Cerebellar nuclear complex (tissue), 1 donor: Measurements from ENCODE around the gene RIPOR3.
A peak's percentile ranks its signal among the peaks of the same experiment; 100 is the strongest.
"Not testable (repeated sequence)": the region's sequence is repeated elsewhere in the genome, so short reads cannot be mapped to it uniquely, and the experiment has no call there.

Experiments
- DNase-seq, 2 experiments: peaks; one replicate each; lab custom pipeline; 2025; lab: John Stamatoyannopoulos, UW

RIPOR3 gene

DNA sequence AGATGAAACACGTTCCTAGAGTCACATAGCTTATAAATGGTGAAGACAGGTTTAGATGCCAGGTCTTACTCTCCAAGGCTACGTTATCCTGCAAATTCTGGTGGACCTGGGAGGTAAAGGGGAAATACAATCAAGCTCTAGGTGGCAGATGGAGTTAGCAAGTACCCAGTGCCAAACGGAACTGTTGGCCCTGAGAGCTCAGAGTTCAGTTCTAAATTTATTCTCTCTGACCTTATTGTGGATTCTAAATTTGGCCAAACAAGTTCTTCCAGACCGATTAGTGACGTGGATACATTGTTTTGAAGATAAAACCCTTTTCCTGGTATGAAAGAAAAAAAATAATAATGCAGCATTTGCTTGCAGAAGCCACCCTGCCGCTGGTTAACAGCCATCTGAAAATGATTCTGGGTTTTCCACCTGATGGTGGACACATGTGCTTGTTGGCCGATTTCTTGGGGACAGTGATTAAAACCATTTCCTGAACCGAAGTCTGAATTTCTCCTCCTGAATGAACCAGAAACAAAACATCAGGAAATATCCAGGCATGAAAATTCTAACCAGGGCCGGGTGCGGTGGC lies 32.5 kb downstream of the RIPOR3 start:
- DNase-seq, result peak; percentile 56 to 76

DNA sequence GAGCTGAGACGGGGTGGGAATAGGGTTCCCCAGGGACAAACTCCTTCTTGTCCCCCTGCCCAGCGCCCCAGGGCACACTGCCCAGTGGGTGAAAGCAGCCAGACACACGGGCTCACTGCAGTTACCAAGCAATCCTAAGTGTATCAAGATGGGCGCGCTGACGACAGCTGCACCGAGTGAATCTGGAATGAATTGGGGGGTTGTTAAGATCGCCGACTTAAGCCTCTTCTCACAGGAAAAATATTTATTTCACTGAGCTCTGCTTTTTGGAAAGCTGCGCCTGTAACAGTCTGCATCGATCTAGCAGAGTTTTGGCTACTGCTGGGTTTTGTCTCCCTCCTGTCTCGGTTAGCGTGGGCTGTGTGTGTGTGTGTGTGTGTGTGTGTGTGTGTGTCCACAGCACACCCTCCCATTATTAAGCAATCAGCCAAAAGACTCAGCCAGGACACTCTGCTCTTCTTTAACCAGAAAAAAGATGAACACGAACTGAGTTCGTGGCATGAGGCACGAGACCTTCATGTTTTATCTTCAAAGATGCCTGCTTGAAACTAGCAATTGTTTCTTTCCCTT lies 35.9 kb downstream of the RIPOR3 start:
- no peak for DNase-seq

DNA sequence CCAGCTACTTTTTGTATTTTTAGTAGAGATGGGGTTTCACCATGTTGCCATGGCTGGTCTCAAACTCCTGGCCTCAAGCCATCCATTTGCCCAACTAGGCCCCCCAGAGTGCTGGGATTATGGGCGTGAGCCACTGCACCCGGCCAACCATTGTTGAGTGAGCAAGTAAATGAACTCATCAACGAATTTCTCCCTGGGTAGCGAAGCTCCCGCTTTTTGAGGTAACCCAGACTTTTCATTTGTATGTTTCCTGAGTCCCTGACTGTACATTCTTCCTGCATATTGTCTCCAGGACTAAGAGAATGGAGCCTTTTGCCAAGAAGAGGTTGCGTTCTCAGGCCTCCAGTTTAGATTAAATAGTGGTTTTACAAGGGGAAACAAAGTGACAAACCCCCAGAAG lies 36.4 kb downstream of the RIPOR3 start:
- no peak for DNase-seq

DNA sequence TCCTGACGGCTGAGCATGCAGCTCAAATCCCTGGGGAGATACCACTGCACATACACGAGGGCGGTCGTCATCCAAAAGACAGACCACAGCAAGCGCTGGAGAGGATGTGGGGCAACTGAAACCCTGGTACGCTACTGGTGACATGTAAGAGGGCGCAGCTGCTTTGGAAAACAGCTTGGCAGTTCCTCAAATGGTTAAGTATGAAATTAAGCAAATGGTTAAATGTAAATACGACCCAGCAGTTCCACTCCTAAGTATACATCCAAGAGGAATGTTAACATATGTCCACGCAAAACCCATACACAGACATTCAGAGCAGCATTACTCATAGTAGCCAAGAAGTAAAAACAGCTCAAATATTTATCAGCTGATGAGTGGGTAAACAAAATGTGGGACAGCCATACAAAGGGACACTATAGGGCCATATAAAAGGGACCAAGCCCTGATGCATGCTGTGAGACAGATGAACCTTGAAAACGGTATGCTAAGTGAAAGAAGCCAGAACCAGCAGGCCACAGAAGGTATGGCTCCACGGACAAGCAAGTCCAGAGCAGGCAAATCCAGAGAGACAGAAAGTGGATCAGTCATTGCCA lies 38.5 kb downstream of the RIPOR3 start:
- DNase-seq, result no peak

DNA sequence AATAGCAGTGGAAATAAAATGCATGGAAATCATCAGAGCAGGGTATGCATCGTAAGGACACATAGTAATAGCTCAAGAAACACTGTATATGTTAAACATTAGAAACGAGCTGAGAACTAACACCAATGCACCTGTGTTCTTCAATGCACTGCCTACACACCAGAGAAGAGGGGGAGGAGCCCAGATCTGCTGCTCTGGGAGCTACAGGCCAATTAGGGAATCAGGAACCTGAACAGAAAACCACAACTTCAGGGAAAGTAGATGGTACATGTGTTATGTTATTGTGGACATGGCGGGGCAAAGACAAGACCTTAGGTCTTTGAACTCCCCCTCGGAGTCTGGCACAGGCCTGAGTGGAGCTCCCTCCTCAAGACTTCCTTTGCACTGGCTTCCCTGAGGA lies 39.7 kb downstream of the RIPOR3 start:
- DNase-seq, result no peak

DNA sequence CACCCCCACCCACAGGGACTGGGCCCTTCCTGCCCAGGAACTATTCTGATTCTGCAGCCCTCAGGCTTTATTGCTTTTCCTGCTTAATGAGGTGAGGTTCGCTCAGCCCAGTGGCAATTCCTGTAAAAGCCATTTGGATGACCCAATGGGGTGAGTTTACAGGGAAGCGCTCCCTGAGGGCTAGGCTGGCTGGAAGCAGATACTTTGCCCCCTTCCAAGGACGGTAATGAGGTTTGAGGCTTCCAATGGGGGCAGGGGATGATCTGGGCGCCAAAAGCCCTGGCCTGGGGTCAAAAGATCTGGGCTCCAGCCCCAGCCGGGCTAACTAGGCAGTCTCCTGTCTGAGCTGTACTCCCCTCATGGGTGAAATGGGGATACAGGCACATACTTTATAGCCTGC lies 41.8 kb downstream of the RIPOR3 start:
- no peak for DNase-seq

DNA sequence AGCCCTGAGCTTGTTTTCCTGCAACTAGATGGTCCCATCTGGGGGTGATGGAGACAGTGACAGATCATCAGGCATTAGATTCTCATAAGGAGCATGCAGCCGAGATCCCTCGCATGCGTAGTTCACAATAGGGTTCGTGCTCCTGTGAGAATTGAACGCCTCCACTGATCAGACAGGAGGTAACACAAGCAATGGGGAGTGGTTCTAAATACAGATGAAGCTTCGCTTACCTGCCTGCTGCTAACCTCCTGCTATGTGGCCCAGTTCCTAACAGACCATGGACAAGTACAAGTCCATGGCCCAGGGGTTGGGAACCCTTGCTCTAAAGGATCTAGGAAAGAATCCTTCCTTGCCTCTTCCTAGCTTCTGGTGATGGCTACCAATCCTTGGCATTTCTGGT lies 42.7 kb downstream of the RIPOR3 start:
- no peak for DNase-seq

DNA sequence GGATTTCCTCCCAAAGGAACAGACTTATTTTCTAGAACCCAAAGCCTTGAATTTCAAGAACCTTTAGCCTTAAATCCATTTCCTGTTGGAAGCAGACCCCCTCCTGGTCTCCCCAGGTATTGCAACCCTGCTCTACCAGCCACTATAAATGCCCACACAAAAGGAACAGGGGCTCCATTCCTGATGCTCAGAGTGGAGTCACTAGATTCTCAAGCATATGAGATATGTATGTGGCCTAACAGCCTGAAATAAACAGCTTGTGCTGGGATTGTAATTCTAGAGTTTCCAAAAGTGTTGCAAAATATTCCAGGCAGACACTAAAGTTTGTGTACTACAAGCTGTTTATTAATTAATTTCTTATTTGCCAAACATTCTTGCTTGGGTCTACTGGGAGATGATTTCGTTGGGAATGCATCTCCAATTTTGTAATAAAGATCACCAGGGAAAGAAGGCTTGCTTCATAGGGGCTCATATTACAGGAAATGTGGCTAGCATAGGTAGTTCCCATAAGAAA lies 44.8 kb downstream of the RIPOR3 start:
- DNase-seq, result no peak

DNA sequence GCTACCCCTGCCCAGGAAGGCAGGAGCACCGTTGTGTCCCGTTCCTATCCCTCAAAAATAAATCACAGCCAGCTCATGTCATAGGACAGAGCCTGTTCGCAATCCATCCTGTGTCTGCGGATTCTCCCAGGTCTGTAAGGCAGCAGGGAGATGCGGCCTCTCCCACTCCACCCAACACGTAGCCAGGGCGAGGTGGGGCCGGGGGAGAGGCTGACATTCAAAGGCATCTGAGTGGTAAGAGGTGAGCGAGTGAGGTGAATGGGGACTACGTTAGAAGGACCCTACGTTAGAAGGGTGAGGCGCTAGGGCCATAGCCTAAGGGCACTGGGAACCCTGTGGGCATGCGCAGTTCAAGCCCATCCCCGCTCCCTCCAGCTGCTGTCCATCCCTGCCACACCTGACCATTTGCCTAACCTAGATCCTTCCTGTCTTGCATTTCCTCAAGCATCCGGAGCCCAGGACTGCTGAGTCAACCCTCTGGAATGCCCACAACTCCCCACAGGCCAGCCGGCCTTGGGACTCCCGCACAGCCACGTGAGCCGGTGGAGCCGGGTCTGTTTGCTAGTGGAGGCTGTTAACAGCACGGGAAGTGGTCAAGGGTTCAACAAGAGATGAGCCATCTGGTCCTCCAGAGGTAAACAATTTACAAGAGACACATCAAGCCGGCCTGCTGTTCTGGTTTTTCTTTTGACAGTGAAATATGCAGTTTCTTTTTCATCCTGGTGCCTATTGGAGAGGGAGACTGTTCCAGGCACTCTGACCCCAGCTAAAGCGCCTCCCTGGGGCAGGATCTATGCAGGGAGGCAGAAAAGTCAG lies 45.9 kb downstream of the RIPOR3 start:
- no peak for DNase-seq

DNA sequence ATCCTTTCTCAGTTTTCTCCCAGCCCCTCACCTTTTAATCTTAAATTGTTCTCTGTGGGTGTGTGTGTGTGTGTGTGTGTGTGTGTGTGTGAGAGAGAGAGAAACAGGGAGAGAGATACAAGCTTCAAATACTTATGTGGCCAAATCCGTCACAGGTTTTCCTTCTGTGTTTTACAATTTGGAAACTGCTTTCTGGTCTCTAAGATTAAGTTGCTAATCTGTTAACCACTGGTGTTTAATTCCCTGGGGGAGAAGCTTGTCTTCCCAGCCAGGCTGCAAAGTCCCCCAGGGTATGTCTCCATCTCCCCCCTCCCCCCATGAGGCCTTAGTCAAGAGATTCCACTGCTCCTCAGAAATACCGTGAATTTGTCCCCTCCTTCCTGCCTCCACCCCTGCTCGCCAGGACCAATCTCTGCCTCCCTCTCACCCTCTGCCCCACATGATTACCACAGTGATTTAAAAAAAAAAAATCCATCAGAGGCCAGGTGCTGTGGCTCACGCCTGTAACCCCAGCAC lies 49.0 kb downstream of the RIPOR3 start:
- DNase-seq, result no peak

DNA sequence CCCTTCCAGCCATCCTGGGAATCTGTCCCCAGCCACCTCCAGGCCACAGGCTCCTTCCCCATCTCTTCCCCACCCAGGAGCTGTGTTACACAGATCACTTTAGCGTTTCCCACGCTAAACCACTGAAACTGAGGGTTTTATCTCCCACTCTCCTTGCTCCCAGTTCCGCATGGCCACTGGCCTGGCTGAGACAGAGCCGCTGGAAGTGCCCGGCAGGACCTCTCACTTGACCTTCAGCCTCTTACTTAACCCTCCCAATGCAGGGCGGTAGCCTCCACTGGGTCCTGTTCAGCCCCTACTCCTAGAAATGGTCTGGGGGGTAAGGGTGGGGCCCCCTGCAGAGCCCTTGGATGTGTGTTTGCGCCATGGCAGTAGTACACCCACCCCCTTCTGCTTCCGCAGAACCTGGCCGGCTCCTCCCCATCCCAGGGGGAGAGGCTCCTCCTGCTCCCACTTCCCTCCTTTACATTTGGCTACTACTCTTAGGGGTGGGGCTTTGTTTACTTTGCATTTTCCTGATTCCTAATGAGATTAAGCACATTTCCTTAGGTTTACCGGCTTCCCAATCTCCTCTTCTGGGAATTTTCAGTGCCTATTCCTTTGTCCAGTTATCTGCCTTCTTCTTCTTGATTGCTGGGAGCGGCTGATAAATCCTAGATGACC lies 49.6 kb downstream of the RIPOR3 start:
- not testable (repeated sequence) for DNase-seq

DNA sequence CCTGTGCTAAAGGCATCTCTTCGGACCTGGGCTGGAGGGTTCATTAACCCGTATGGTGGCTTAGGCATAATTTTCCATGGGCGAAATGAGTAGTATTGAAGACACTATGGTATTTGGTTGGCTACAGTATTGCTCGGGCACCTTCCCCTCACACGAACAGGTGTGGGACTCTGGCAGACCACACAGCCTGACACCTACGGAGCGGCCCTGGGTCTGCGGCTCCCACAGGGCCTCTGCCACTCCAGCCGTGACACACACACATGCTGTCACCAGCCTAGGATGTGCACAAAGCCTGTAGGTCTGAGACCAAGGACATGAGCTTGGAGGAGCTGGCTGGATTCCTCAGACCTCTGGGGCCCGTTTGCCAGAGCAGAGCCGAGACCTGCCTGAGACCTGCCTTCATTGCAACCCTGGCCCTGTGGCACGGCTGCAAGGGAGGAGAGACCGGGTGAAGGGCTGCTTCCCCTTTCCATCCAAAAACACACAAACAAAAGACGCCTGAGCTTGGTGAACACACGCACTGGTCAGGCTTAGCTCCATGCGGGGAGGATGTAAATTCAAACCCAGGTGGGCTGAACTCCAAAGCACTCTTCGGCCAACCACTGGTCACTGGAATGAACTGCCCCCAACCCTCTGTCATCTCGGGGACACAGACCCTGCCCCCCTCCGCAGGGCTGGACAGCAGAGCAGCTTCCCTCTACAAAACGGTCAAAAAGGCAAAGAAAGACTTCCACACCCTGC lies 51.2 kb downstream of the RIPOR3 start:
- DNase-seq, result not testable (repeated sequence)

DNA sequence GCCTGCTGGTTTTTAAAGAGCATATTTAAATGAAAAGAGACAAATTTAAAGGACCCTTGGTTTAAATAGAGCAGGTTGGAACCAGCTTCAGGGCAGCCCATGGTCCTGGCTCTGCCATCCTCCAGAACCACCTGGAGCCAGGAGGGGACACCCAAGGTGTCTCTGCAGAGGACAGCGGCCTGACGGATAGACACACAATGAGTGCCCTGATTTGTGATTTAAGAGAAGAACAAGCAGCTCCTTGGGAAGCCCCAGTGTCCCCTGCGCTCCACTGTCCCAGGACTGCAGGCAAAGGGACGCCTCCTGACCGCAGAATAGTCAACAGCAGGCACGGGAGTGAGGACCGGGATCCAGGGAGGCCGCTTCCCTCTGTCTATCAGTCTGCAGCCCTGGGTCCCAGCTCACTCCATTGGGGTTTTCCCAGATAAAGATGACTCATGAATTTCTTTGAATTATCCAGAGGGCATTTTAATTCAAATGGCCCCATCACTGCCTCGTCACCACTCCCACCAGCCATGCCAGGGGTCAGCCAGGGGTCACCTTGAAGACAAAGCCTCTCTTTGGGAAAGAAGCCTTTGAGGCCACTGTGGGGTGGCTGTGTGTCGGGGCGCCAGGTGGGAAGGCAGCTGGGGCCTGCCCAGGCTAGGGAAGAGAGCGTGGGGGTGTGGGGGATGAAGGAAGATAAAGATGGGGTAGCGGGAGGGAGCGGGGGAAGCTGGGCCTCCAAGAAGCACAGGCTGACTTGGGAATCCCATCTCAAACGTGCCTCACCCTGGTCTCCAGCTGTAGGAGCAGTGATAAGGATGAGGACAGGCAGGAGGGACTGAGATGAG lies 53.1 kb downstream of the RIPOR3 start:
- not testable (repeated sequence) for DNase-seq

DNA sequence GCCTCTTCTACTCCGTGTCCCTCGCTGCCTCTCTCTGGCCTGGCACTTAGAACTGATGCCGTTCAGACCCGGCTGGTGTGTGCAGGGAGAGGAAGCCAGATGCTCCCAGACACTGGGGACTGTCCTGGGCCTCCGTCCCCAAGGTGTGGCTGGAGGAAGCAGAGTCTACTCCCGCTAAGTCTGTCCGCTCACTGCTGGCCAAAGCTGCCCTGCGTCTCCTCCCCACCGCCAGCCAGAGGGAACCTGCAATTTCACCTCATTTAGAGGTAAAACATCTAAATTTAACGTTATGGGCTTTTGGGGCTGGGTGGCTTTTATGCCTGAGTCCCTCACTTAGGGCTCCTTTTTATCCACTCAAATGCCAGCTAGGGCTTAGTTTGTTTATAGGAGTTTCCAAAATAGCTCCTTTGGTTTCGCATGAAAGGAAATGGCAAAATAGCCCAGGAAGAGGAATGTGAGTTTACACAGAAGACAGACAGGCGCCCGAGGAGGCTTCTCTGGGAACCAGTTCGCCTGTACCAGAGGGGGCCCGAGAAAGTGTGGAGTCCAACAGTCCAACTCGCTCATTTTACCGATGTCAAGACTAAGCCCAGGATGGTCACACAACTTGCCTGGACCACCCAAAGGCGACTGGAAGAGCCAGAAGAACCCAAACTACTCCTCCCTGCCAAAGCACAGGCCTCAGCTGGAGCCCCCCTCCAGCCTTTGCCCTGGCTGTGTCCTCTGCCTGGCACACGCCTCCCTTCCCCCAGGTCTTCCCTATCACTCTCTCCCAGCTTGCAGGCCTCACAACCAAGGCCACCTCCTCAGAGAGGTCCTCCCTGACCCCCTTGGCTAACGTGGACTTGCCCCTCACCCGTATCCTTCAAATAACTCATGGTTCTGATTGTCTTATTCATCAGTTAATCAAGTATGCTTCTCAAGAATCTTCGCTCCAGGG lies 54.5 kb downstream of the RIPOR3 start:
- DNase-seq, result no peak

DNA sequence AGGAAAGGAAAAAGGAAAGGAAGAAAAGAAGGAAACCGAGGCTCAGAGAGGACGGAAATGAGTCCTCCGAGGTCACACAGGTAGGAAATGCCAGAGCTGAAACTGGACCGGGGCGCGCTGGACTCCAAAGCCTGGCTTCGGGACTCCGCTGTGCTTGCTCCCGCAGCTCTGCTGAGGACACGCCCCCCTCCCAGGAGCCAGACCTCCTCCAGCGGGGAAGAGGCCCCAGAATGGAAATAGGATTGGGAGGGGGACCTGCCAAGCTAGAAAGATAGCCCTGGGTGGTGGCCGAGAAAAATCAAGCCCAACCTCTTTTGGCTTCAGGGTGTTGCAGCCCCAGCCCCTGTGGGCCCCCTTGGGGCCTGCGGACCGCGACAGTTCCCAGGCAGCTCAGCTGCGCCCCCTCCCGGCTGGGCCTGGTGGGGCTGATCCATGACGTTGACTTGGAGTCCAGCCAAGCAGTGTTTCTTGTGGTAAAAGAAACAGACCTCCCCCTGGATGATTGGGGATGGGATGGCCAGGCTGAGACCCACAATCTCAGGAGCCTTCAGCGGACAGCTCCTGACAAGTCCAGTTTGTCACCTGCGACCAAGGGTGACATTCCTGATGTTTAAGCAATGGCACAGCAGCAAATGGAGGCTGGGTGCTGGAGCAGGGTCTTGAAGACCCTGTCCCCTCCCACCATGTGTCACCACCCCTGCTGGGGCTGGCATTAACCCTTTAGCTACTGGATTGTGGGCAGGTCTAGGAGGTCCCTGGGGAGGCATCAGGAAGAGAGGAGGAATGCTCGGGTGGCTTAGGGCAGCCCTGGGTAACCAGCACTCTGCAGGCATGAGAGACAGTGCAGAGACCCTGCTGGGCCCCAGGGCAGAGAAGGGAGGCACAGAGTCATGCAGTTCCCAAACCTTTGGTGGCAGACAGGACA lies 55.4 kb downstream of the RIPOR3 start:
- DNase-seq, result no peak

DNA sequence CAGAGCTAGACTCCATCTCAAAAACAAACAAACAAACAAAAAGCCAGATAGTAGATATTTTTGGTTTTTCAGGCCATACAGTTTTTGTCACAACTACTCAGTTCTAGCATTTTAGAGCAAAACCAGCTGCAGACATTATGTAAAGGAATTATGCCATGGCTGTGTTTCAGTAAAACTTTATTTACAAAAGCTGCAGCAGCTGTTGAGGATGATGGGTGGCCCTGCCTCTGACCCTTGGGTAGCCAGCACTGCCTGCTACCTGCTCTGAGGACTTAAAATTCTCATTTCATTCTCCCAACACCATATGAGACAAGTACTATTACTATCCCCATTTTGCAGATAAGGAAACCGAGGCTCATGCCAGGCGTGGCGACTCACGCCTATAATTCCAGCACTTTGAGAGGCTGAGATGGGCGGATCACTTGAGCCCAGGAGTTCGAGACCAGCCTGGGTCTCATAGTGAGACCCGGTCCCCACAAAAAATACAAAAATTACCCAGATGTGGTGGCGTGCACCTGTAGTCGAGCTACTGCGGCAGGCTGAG lies 56.3 kb downstream of the RIPOR3 start:
- DNase-seq, result no peak

DNA sequence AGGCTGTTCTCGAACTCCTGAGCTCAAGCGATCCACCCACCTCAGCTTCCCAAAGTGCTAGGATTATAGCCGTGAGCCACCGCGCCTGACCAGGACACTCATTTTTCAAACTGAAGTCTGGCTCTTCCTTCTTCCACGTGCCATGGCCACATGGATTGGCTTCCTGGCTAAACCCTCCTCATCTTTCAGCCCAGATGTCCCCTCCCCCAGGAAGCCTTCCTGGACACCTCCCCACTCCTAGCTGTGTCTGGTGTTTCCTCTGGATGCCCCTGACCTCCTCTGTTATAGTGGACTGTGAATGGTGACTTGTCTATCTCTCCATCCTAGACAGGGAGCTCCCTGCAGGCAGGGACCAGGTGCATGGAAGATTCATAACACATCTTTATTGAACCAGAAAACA lies 57.2 kb downstream of the RIPOR3 start:
- DNase-seq, result no peak

DNA sequence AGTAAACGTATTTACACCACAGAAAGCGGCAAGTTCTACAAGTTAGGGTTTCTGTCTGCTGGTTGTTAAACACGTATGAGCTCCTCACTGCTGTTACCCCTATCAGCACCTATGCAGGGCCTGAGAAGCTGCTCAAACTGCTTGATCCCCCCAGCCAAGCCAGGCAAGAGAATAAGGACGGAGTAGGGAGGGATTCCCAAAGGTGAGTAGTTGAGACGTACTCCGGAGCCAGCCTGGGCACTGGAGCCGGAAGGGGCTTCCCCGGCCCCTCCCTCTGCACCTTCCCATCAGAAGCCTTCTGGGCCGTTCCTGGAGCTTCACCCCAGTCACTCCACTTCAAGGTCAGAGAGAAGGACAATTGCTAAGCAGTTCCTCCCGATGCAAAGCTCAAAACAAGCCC lies 58.0 kb downstream of the RIPOR3 start:
- DNase-seq, result no peak
